GM18508 (cell line): ENCODE measurements around the gene SLC16A6.
"Not testable (repeated sequence)": the region's sequence is repeated elsewhere in the genome, so short reads cannot be mapped to it uniquely, and the experiment has no call there.

Experiments
- ATAC-seq: cut with Tn5 transposase; IDR thresholded peaks from one replicate; pipeline ENCODE4 v1.9.1; 2021; ENCODE audit warnings: moderate number of reproducible peaks; ENCODE audit not compliant: insufficient read depth, unreplicated experiment

Gene SLC16A6

GRCh38 chr17:68292689-68293040 lies 1.7 kb upstream of the SLC16A6 start:
- no peak for ATAC-seq

DNA sequence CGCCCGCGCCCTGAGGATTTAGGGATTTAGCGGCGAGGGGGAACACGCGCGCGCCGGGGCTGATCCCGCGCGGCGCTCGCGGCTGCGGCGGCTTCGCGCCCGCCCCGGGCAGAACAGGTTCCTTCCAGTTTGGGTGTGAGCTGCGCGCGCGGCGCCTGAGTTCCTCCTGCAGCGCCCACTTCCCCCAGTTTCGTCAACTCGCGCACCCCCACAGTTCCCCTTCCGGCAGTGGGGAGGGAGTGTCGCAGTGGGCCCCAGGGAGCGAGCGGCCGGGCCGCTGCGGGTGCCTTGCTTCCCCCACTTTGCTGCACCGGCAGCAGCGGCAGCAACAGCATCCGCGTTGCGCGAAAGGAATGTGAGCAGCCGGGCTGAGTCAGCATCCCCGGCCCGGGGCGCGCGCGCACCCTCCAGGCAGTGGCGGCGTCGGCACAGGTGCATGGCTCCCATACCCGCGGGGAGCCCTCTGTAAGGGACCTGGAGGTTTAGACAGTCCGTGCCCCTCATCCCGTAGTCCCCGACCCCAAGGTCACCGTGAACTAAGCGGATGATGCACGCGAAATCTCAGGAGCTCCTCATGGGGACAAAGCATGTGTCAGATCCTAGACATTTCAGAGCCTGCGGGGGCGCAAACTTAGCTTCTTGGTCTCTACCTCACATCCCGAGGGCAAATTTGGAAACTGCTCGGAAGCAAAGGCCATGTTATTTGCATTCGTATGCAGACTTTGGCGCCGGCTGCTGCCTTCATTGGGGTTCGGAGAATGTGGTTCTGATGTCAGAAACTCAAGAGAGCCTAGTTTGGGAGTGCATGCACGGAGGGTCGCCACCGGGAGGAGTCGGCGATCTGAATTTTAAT lies 1.1 kb upstream of the SLC16A6 start:
- ATAC-seq: no peak

GRCh38 chr17:68290268-68290954 lies 516 bp downstream of the SLC16A6 start:
- ATAC-seq: no peak

DNA sequence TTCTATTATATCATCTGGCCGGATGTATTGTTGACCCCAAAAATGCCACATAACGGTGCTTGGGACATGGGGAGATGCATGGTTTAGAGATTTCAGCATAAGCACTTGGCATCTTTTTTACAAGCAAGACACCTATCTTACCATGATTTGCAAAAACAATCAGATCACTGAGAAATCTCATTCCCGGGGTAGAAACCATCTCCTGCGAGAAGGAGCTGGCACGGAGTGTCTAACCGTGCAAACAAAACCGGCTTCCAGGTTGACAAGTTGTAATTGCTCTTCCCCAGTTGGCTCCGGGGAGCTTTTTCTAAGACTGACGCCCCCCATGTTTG lies 1.0 kb downstream of the SLC16A6 start:
- no peak for ATAC-seq

DNA sequence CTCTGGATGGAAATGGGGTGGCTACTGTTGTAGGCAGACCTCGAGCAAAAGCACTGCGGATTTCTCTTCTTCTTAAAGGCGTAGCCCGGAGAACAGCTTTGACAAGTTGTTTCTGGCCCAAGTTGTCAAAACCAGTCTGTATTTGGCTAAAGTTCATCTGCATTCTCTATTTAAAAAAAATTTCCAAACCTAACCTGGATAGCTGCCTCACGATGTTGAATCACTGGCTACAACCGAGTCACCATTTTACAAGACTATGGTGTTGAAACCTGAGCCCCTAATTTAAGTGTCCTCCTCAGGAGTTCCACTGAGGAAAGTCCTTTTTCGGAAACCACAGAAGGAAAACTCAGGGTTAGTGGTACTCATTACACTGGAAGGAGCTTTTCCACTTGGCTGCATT lies 1.5 kb downstream of the SLC16A6 start:
- ATAC-seq: no peak

DNA sequence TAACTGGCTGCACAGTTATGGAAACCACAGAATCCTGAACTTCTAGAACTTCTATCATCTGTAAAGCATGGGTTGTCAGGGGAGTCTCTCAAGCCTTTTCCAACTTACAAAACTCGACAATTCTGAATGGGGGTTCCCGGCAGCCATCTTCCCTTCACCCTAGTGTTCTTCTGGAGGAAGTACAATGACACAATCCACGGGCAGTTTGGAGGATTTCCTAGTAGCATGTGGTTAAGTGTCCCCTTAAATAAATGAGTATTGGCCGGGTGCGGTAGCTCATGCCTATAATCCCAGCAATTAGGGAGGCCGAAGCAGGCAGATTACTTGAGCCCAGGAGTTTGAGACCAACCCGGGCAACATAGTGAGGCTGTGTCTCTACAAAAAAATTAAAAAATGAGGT lies 2.1 kb downstream of the SLC16A6 start:
- ATAC-seq: no peak

DNA sequence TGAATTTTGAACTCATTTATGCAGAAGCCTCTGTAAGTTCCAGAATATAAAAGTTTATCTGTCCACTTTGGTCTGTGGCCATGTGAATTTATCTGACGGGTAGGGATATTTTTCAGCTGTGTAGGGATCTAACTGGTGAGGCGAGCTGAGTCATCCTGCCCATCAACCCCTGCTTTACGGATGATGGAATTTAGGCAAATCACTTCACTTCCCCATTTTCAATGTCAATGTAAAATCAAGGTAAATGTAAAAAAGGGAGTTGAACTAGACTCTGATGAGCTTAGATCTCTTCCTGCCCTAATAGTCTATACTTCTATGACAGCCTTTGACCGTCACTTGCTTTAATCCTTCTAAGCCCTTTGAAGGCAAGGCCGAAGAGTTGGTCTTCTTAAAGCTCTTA lies 2.6 kb downstream of the SLC16A6 start:
- ATAC-seq: no peak

- ATAC-seq: not testable (repeated sequence)
Observed at GRCh38 chr17:68281965-68282364, 9.0 kb downstream of the SLC16A6 start.

DNA sequence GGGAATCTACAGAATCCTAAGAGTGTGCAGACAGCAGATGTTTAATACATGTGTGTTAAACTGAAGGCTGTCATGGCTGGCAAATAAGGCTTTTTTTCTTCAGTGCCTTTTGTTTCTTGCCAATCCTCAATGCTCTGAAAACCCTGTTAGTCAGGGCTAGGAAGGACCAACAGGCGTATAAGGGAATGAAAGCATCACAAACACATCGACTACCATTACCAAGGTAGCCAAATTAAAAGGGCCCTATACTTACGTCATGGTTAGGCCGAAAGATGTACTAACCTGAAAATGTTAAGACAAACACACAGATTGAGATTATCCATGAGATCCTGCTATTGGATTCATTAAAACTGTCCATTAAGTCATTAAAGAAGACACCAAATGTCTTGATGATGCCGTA lies 13.1 kb downstream of the SLC16A6 start:
- no peak for ATAC-seq

- not testable (repeated sequence) for ATAC-seq
Observed at GRCh38 chr17:68276339-68276738, 14.6 kb downstream of the SLC16A6 start.

DNA sequence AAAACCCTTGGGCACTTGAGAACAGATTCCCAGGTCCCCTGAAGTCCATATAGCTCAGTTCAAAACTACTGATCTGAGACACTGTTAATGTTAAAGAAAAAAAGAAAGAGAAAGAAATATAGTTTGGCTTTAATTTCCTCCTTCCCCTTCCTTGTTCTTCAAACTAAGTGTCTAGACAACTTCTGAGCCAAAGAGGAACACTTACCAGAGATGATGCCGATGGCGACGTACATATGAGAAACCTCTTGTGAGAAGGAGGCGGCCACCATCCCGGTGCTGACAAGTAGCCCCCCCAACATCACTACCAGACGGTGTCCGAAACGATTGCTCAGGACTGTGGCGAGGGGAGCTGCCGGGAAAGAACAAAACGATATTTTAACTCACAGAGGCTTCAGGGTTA lies 17.2 kb downstream of the SLC16A6 start:
- ATAC-seq: no peak

DNA sequence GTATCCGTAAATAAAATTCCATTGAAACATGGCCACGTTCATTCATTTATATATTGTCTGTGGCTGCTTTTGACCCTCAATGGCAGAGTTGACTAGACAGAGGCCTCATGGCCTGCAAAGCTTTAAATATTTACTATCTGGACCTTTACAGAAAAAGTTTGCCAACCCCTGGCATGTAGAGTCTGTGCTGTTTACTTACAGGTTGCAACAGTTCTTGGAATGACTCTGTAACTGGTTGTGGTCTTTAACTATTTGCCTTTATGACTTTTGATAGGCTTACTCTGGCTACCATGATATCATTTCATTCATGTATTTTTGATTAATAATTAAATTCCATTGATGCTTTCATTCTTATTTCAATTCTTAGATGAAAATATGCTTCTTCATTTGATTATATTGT lies 25.1 kb downstream of the SLC16A6 start:
- not testable (repeated sequence) for ATAC-seq

GRCh38 chr17:68263101-68263681 lies 27.7 kb downstream of the SLC16A6 start:
- not testable (repeated sequence) for ATAC-seq

DNA sequence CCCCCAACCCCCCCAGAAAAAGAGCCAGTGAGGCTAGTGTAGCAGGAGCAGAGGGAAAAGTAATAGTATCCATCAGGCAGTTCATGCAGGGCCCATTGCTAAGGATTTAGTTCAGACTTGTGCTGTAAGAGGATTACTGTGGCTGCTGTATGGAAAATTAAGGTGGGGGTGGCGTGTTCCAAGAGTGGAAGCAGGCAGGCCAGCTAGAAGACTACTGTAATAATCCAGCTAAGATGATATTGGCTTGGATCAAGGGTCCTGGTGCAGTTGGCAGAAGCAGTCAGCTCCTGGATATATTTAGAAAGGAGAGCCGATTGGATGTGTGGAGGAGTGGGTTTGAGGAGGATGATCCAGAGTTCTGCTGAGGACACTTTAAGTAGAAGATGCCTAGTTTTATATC lies 28.5 kb downstream of the SLC16A6 start:
- not testable (repeated sequence) for ATAC-seq

GRCh38 chr17:68260051-68260762 lies 30.7 kb downstream of the SLC16A6 start:
- no peak for ATAC-seq

GRCh38 chr17:68259648-68259951 lies 31.3 kb downstream of the SLC16A6 start:
- ATAC-seq: not testable (repeated sequence)

- peak; percentile 50 for ATAC-seq
Observed at GRCh38 chr17:68258890-68259647, 31.9 kb downstream of the SLC16A6 start.

DNA sequence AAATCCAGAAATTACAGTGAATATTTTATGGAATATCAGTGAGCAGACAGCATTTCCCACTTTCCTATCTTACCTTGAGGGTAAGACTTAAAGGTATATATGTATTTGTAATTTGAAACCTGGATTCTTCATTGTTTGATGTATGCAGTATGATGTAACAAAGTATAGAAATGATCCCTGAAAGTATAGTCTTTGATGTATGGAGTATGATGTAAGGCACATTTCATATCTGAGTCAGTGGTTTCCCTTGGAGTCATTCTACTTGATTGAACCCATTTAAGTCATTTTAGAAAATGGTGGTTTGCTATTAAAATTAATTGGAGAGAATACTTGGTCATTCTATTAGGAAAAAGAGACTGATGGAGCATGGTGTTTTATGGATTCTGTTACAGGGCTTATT lies 33.0 kb downstream of the SLC16A6 start:
- no peak for ATAC-seq

- not testable (repeated sequence) for ATAC-seq
Observed at GRCh38 chr17:68256701-68257100, 34.2 kb downstream of the SLC16A6 start.

DNA sequence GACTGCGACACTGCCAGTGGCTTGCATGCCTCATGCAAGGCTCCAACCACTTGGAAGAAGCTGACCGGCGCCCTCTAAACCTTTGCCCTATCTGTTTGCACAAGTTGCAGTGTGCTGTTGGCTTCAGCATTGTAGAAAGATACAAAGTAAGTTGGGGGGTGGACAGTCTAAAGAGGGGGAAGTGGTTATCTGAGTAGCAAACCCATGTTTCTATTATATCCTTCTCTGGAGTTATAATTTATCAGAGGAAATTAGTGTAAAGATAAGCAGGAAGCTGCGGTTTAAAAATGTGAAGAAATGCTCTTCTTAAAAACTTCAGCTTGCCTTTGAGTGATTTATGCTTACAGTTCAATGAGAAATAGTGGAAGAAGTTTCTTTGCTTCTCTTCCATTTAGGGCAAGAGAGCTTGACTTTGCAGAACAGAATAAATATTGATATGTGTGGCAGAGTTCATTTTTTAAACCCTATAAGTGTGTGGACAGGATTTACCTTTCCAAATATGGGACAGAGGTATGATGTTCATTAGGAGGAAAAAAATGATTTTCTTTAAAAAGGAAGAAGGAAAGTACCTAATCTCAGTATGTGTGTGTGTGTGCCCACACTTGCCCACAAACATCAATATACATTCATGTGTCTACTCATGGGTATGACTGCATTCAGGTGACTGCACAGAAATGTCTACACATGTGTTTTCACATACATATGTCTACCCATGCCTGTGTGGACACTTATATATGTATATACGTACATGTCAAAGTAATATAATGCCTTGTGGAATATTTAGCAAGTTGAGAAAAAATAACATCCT lies 35.0 kb downstream of the SLC16A6 start:
- no peak for ATAC-seq
